K562 (cell line): Measurements from ENCODE around the gene FGF5. TPM values are rescaled to one million over a fixed set of nuclear protein-coding genes. Genes with fewer than 3 reads are reported as not detected.

Experiments used
- ATF3 ChIP-seq, 2 experiments: fragments of 450-650 bp in 1 of 2; sonication (generic) in 1 of 2; formaldehyde crosslinking in 1 of 2; IDR thresholded peaks in 1 of 2; conservative IDR thresholded peaks in 1 of 2; 2 replicates each; pipeline versions ENCODE4 v1.6.1 to v1.8.1; 2016 to 2023; ENCODE audit warnings: mild to moderate bottlenecking in 2 of 2, moderate library complexity in 2 of 2, inconsistent platforms in 1 of 2, missing genetic modification reagents in 1 of 2
- CSDE1 ChIP-seq, 2 experiments: fragments of 450-650 bp; IDR thresholded peaks; 2 replicates each; pipeline ENCODE4 v1.6.1; 2016; ENCODE audit warnings: mild to moderate bottlenecking in 1 of 2
- DMBX1 ChIP-seq: fragments of 250-450 bp; sonication (Bioruptor Pico); IDR thresholded peaks from 2 replicates; pipeline ENCODE4 v1.8.0; 2022; ENCODE audit warnings: inconsistent platforms, mild to moderate bottlenecking, moderate library complexity, borderline replicate concordance
- ELF1 ChIP-seq: fragments of 200-800 bp; sonication (Bioruptor generic); IDR thresholded peaks from 2 replicates; pipeline ENCODE4 v1.6.1; 2016; ENCODE audit warnings: missing genetic modification characterization, missing compliant biosample characterization
- HEY1 ChIP-seq: fragments of 250-450 bp; sonication (Bioruptor Pico); IDR thresholded peaks from 2 replicates; pipeline ENCODE4 v1.5.0; 2020; ENCODE audit warnings: mild to moderate bottlenecking, moderate library complexity, borderline replicate concordance
- JUNB ChIP-seq: fragments of 450-650 bp; formaldehyde crosslinking; conservative IDR thresholded peaks from 2 replicates; pipeline ENCODE4 v1.4.0; 2020; ENCODE audit warnings: mild to moderate bottlenecking
- KLF1 ChIP-seq: fragments of 450-650 bp; IDR thresholded peaks from 2 replicates; pipeline ENCODE4 v1.6.1; 2016; ENCODE audit warnings: missing genetic modification characterization, missing compliant biosample characterization
- L3MBTL2 ChIP-seq: fragments of 450-650 bp; IDR thresholded peaks from 2 replicates; pipeline ENCODE4 v1.6.1; 2016; ENCODE audit warnings: mild to moderate bottlenecking, moderate library complexity
- MYBL2 ChIP-seq, 2 experiments: fragments of 450-650 bp in 1 of 2; sonication (generic) in 1 of 2; formaldehyde crosslinking in 1 of 2; IDR thresholded peaks; 2 replicates each; pipeline versions ENCODE4 v1.6.1 to v1.8.1; 2017 to 2022; ENCODE audit warnings: borderline replicate concordance in 1 of 2, inconsistent platforms in 1 of 2, low read depth in 1 of 2, mild to moderate bottlenecking in 1 of 2, missing genetic modification reagents in 1 of 2, moderate library complexity in 1 of 2
- NONO ChIP-seq, 2 experiments: fragments of 200-400 bp in 1 of 2; fragments of 450-650 bp in 1 of 2; formaldehyde crosslinking in 1 of 2; IDR thresholded peaks; 2 replicates each; pipeline ENCODE4 v1.6.1; 2017; ENCODE audit warnings: low read depth in 2 of 2, mild to moderate bottlenecking in 2 of 2, moderate library complexity in 2 of 2, low read length in 1 of 2
- PHF20 ChIP-seq: fragments of 450-650 bp; IDR thresholded peaks from 2 replicates; pipeline ENCODE4 v1.6.1; 2018; ENCODE audit not compliant: partially characterized antibody
- RBBP5 ChIP-seq: fragments of 200-600 bp; sonication (generic); IDR thresholded peaks from 2 replicates; pipeline ENCODE4 v1.6.1; 2012; ENCODE audit warnings: borderline replicate concordance, mild to moderate bottlenecking, low read length, control low read depth, inconsistent platforms; ENCODE audit not compliant: insufficient read depth, poor library complexity, severe bottlenecking
- RCOR1 ChIP-seq, 2 experiments: IDR thresholded peaks; 2 replicates each; pipeline ENCODE4 v1.6.1; 2012; ENCODE audit warnings: low read depth in 2 of 2, low read length in 2 of 2, borderline replicate concordance in 1 of 2, improper control_type of control experiment in 1 of 2
- SIRT6 ChIP-seq: IDR thresholded peaks from one replicate; pipeline ENCODE4 v1.6.1; 2012; ENCODE audit warnings: low read depth, mild to moderate bottlenecking, control low read depth, inconsistent platforms, low read length, moderate library complexity
- SIX5 ChIP-seq, 2 experiments: IDR thresholded peaks; 2 replicates each; pipeline ENCODE4 v1.6.1; 2011; ENCODE audit warnings: low read length in 2 of 2, borderline replicate concordance in 1 of 2, low read depth in 1 of 2, mild to moderate bottlenecking in 1 of 2, moderate library complexity in 1 of 2; ENCODE audit not compliant: insufficient read depth in 1 of 2
- SMAD4 ChIP-seq: fragments of 250-450 bp; sonication (Bioruptor Pico); conservative IDR thresholded peaks from 2 replicates; pipeline ENCODE4 v1.8.0; 2021; ENCODE audit warnings: inconsistent platforms, mild to moderate bottlenecking, moderate library complexity
- TCF15 ChIP-seq: fragments of 250-450 bp; sonication (Bioruptor Pico); IDR thresholded peaks from 2 replicates; pipeline ENCODE4 v1.8.0; 2022; ENCODE audit warnings: moderate library complexity, mild to moderate bottlenecking, inconsistent platforms
- TGIF2 ChIP-seq: sonication (generic); formaldehyde crosslinking; IDR thresholded peaks from 2 replicates; pipeline ENCODE4 v1.8.1; 2022; ENCODE audit warnings: mild to moderate bottlenecking, missing genetic modification reagents, moderate library complexity
- UBTF ChIP-seq, 2 experiments: IDR thresholded peaks; 2 replicates each; pipeline ENCODE4 v1.6.1; 2012; ENCODE audit warnings: improper control_type of control experiment in 2 of 2, low read depth in 2 of 2, low read length in 2 of 2, borderline replicate concordance in 1 of 2
- ZNF124 ChIP-seq: sonication (generic); formaldehyde crosslinking; IDR thresholded peaks from 2 replicates; pipeline ENCODE4 v1.8.1; 2022; ENCODE audit warnings: missing genetic modification reagents
- ZNF23 ChIP-seq: fragments of 250-450 bp; sonication (Bioruptor Pico); IDR thresholded peaks from 2 replicates; pipeline ENCODE4 v1.4.0; 2020; ENCODE audit warnings: mild to moderate bottlenecking
- ZNF324 ChIP-seq: fragments of 250-450 bp; sonication (Bioruptor Pico); IDR thresholded peaks from 2 replicates; pipeline ENCODE4 v1.4.0; 2020; ENCODE audit warnings: mild to moderate bottlenecking
- ZNF384 ChIP-seq: IDR thresholded peaks from 2 replicates; pipeline ENCODE4 v1.6.1; 2012; ENCODE audit warnings: low read depth, low read length, improper control_type of control experiment
- polyA plus RNA-seq, 8 experiments: library from polyadenylated mRNA; depleted of rRNA in 4 of 8; stranded (reverse) in 5 of 8; unstranded in 3 of 8; fragments of >200 nt; fragmentation: Nextera tagmentation in 2 of 8; fragmentation: Illumina TruSeq in 1 of 8; extraction: Ambion mirVana in 2 of 8; extraction: Trizol in 1 of 8; gene quantifications; 2 replicates each; pipeline versions ENCODE4 v1.2.1 to v1.2.3, GENCODE V29; 2011 to 2014; ENCODE audit warnings: inconsistent platforms in 1 of 8, missing spikeins in 1 of 8
- total RNA-seq, 7 experiments: library from RNA; depleted of rRNA in 6 of 7; stranded (reverse); fragments of >200 nt in 6 of 7; fragmentation: Illumina TruSeq in 2 of 7; extraction: Trizol in 2 of 7; gene quantifications; 2 replicates each; pipeline versions ENCODE4 v1.2.1 to v1.2.3, GENCODE V29; 2011 to 2021; ENCODE audit warnings: low replicate concordance in 1 of 7

FGF5 gene
- total and polyA plus RNA-seq, 9 of the 15 experiments (the other 6 are each of a cell fraction or from before 2014, with no cell fraction given), result 0.38 to 2.7 (median 1.1) TPM

- 0 out of 4 replicates have a peak, but pooled peaks of 1 of the 2 experiments have one; percentile 29 for TF ChIP-seq UBTF (IDR thresholded peaks at IDR 0.05; ENCODE audit: borderline replicate concordance in 1 of 2, low read depth in 2 of 2, low read length in 2 of 2)
- TF ChIP-seq SIRT6, result no peak
- TF ChIP-seq CSDE1 (IDR thresholded peaks at IDR 0.05), result 0 out of 4 replicates have a peak, but pooled peaks of 1 of the 2 experiments have one; percentile 47
- TF ChIP-seq ATF3 (IDR thresholded peaks at IDR 0.05), result no peak
- no peak for TF ChIP-seq ATF3 (CRISPR knock-in tag; conservative IDR thresholded peaks at IDR 0.05)
- peak; percentile 79; the same call in 1 of the 2 replicates for TF ChIP-seq TGIF2 (CRISPR knock-in tag)
- TF ChIP-seq DMBX1 (CRISPR knock-in tag), result no peak
- TF ChIP-seq HEY1, result 0 out of 2 replicates have a peak, but pooled peaks have one; percentile 30
- TF ChIP-seq RBBP5, result peak; percentile 65
- TF ChIP-seq JUNB (CRISPR knock-in tag), result no peak
- TF ChIP-seq TCF15, result no peak
- TF ChIP-seq SIX5 (IDR thresholded peaks at IDR 0.05; ENCODE audit: borderline replicate concordance in 1 of 2, insufficient read depth in 1 of 2, low read depth in 1 of 2, low read length in 2 of 2), result no peak
- TF ChIP-seq L3MBTL2, result peak; percentile 75; the same call in 1 of the 2 replicates
- TF ChIP-seq ZNF384, result no peak
- no peak for TF ChIP-seq PHF20
- no peak for TF ChIP-seq ZNF23
- TF ChIP-seq RCOR1 (IDR thresholded peaks at IDR 0.05; ENCODE audit: borderline replicate concordance in 1 of 2, low read depth in 2 of 2, low read length in 2 of 2), result 0 out of 4 replicates have a peak, but pooled peaks of 1 of the 2 experiments have one; percentile 10
- no peak for TF ChIP-seq ZNF124
- peak; percentile 84 for TF ChIP-seq MYBL2 (IDR thresholded peaks at IDR 0.05; ENCODE audit: low read depth)
- no peak for TF ChIP-seq MYBL2 (CRISPR knock-in tag; IDR thresholded peaks at IDR 0.05; ENCODE audit: borderline replicate concordance)
- no peak for TF ChIP-seq ZNF324 (CRISPR knock-in tag)
- TF ChIP-seq NONO (IDR thresholded peaks at IDR 0.05; ENCODE audit: low read depth in 2 of 2, low read length in 1 of 2), result peak in 1 of 2 experiments; percentile 35; a peak in 1 of 4 replicates
- peak; percentile 57 for TF ChIP-seq ELF1 (tag)
- TF ChIP-seq KLF1 (tag), result 0 out of 2 replicates have a peak, but pooled peaks have one; percentile 22
- TF ChIP-seq SMAD4, result peak; percentile 58
Measured at GRCh38 chr4:80335554-80336358, 69.3 kb downstream of the FGF5 start, which contains the start of gene CFAP299 (continued).
